Activated naive CD4-positive, alpha-beta T cell treated with anti-CD3 and anti-CD28 coated beads for 36 hours (primary cell): ENCODE data around the gene FANCD2. TPM values are rescaled to one million over a fixed set of nuclear protein-coding genes. Genes with fewer than 3 reads are reported as not detected.

Experiments
- total RNA-seq, 2 experiments: library from RNA; stranded (reverse); gene quantifications; one replicate each; pipeline ENCODE4 v1.2.3, GENCODE V29; 2021

The FANCD2 gene
- total RNA-seq, 2 experiments from 2014 or later, result 86.3 to 90.8 TPM

Other genes with a start within 250 kb of the FANCD2 start
- gene TADA3, start 234.0 kb upstream of the FANCD2 start, total RNA-seq, result 10 to 100 TPM; 62.4 to 67.6 TPM
- gene ARPC4, start 233.4 kb upstream of the FANCD2 start, total RNA-seq, result 100 to 1,000 TPM; 141 to 144 TPM
- 10 to 100 TPM; 46.3 to 47.1 TPM for gene TTLL3, start 216.2 kb upstream of the FANCD2 start, total RNA-seq
- gene RPUSD3, start 182.4 kb upstream of the FANCD2 start, total RNA-seq, result 10 to 100 TPM; 82.0 to 83.7 TPM
- gene CIDEC, start 146.2 kb upstream of the FANCD2 start, total RNA-seq, result not detected
- 10 to 100 TPM; 11.7 to 13.6 TPM for gene JAGN1, start 135.8 kb upstream of the FANCD2 start, total RNA-seq
- under 1 TPM; 0.24 to 0.25 TPM for gene IL17RE, start 123.6 kb upstream of the FANCD2 start, total RNA-seq
- under 1 TPM; 0.21 to 0.44 TPM for gene IL17RC, start 109.3 kb upstream of the FANCD2 start, total RNA-seq
- gene CRELD1, start 92.6 kb upstream of the FANCD2 start, total RNA-seq, result 10 to 100 TPM; 15.7 to 19.9 TPM
- gene PRRT3, start 74.0 kb upstream of the FANCD2 start, total RNA-seq, result 1 to 10 TPM; 5.8 to 6.7 TPM
- 10 to 100 TPM; 28.4 to 32.0 TPM for gene EMC3, start 39.6 kb upstream of the FANCD2 start, total RNA-seq
- not detected for gene FANCD2OS, start 81.8 kb downstream of the FANCD2 start, total RNA-seq
- gene BRK1, start 89.2 kb downstream of the FANCD2 start, total RNA-seq, result 10 to 100 TPM; 73.6 to 73.7 TPM
- 10 to 100 TPM; 51.5 to 54.0 TPM for gene VHL, start 115.3 kb downstream of the FANCD2 start, total RNA-seq
- gene IRAK2, start 138.5 kb downstream of the FANCD2 start, total RNA-seq, result 1 to 10 TPM; 6.4 to 6.9 TPM
- 10 to 100 TPM; 25.8 to 28.1 TPM for gene TATDN2, start 222.0 kb downstream of the FANCD2 start, total RNA-seq